HepG2 (cell line): Measurements from ENCODE around the gene TRIM8. TPM values are rescaled to one million over a fixed set of nuclear protein-coding genes. Genes with fewer than 3 reads are reported as not detected.

ENCODE experiments used
- CHD4 ChIP-seq: fragments of 200-600 bp; sonication (generic); IDR thresholded peaks from 2 replicates; pipeline ENCODE4 v1.7.0; 2017; ENCODE audit warnings: mild to moderate bottlenecking, low read length, borderline replicate concordance
- CTCF ChIP-seq: sonication (generic); formaldehyde crosslinking; IDR thresholded peaks from 2 replicates; pipeline ENCODE4 v1.5.0; 2020; ENCODE audit warnings: mild to moderate bottlenecking, missing genetic modification reagents, moderate library complexity
- E2F1 ChIP-seq: sonication (generic); formaldehyde crosslinking; IDR thresholded peaks from 2 replicates; pipeline ENCODE4 v1.5.0; 2020; ENCODE audit warnings: missing genetic modification reagents
- ETV6 ChIP-seq: sonication (generic); formaldehyde crosslinking; conservative IDR thresholded peaks from 2 replicates; pipeline ENCODE4 v1.4.0; 2020; ENCODE audit warnings: missing genetic modification reagents
- FOXA3 ChIP-seq: IDR thresholded peaks from 2 replicates; pipeline ENCODE4 v1.6.1; 2016; ENCODE audit warnings: missing genetic modification reagents, missing compliant biosample characterization
- FOXP1 ChIP-seq, 2 experiments: fragments of 450-650 bp in 1 of 2; IDR thresholded peaks; 2 replicates each; pipeline ENCODE4 v1.6.1; 2017 to 2018; ENCODE audit warnings: antibody characterized with exemption in 1 of 2
- GTF3A ChIP-seq: sonication (generic); formaldehyde crosslinking; conservative IDR thresholded peaks from 2 replicates; pipeline ENCODE4 v1.4.0; 2020; ENCODE audit warnings: mild to moderate bottlenecking, missing genetic modification reagents
- HDAC6 ChIP-seq: fragments of 200-600 bp; sonication (generic); IDR thresholded peaks from 2 replicates; pipeline ENCODE4 v1.7.0; 2017; ENCODE audit warnings: mild to moderate bottlenecking, antibody characterized with exemption, low read length, low read depth
- KMT2B ChIP-seq: IDR thresholded peaks from 2 replicates; pipeline ENCODE4 v1.6.1; 2016; ENCODE audit warnings: missing genetic modification reagents, missing compliant biosample characterization
- MTA3 ChIP-seq: sonication (generic); formaldehyde crosslinking; IDR thresholded peaks from 2 replicates; pipeline ENCODE4 v1.4.0; 2020; ENCODE audit warnings: missing genetic modification reagents
- PHF20 ChIP-seq: sonication (generic); formaldehyde crosslinking; IDR thresholded peaks from 2 replicates; pipeline ENCODE4 v1.5.0; 2020; ENCODE audit warnings: mild to moderate bottlenecking, missing genetic modification reagents
- POGK ChIP-seq: sonication (generic); formaldehyde crosslinking; conservative IDR thresholded peaks from 2 replicates; pipeline ENCODE4 v1.8.0; 2022; ENCODE audit warnings: mild to moderate bottlenecking, moderate library complexity, missing genetic modification reagents
- POLR2AphosphoS2 ChIP-seq: IDR thresholded peaks from 2 replicates; pipeline ENCODE4 v1.6.1; 2011; ENCODE audit warnings: low read depth, low read length, improper control_type of control experiment
- PTBP1 ChIP-seq: fragments of 200-400 bp; formaldehyde crosslinking; IDR thresholded peaks from 2 replicates; pipeline ENCODE4 v1.6.1; 2018; ENCODE audit warnings: low read length, low read depth; ENCODE audit not compliant: poor library complexity, severe bottlenecking
- SALL1 ChIP-seq: sonication (generic); formaldehyde crosslinking; IDR thresholded peaks from 2 replicates; pipeline ENCODE4 v1.8.0; 2022; ENCODE audit warnings: mild to moderate bottlenecking, missing genetic modification reagents
- TBL1XR1 ChIP-seq: fragments of 150-350 bp; IDR thresholded peaks from 2 replicates; pipeline ENCODE4 v1.6.1; 2014; ENCODE audit warnings: borderline replicate concordance, low read length; ENCODE audit not compliant: partially characterized antibody
- TEAD3 ChIP-seq: optimal IDR thresholded peaks from 2 replicates; pipeline ENCODE3; 2016; ENCODE audit warnings: borderline replicate concordance
- TERF1 ChIP-seq: sonication (generic); formaldehyde crosslinking; IDR thresholded peaks from 2 replicates; pipeline ENCODE4 v1.8.0; 2022; ENCODE audit warnings: mild to moderate bottlenecking, missing genetic modification reagents, moderate library complexity
- YEATS2 ChIP-seq: sonication (generic); formaldehyde crosslinking; IDR thresholded peaks from 2 replicates; pipeline ENCODE4 v1.4.0; 2020; ENCODE audit warnings: missing genetic modification reagents, borderline replicate concordance
- ZNF235 ChIP-seq: sonication (generic); formaldehyde crosslinking; IDR thresholded peaks from 2 replicates; pipeline ENCODE4 v1.8.1; 2023; ENCODE audit warnings: mild to moderate bottlenecking, missing genetic modification reagents, borderline replicate concordance
- ZNF562 ChIP-seq: sonication (generic); formaldehyde crosslinking; IDR thresholded peaks from 2 replicates; pipeline ENCODE4 v1.8.0; 2022; ENCODE audit warnings: missing genetic modification reagents, borderline replicate concordance
- polyA plus RNA-seq, 8 experiments: library from polyadenylated mRNA; depleted of rRNA in 3 of 8; stranded (reverse) in 7 of 8; unstranded in 1 of 8; fragments of >200 nt; fragmentation: Illumina TruSeq in 4 of 8; extraction: Trizol in 4 of 8; gene quantifications; 2 replicates each; pipeline versions ENCODE4 v1.2.1 to v1.2.3, GENCODE V29; 2011 to 2016; ENCODE audit warnings: low read depth in 4 of 8, missing spikeins in 1 of 8, mixed read lengths in 1 of 8; ENCODE audit not compliant: insufficient read depth in 1 of 8
- total RNA-seq, 5 experiments: library from RNA; depleted of rRNA; stranded (reverse); fragments of >200 nt; fragmentation: Illumina TruSeq; extraction: Trizol; gene quantifications; 2 replicates each; pipeline ENCODE4 v1.2.3, GENCODE V29; 2016; ENCODE audit warnings: low read depth in 1 of 5
- TF ChIP-seq, protein P1 (sequence below): IDR thresholded peaks from 2 replicates; pipeline ENCODE4 v1.6.1; 2012; ENCODE audit warnings: low read depth, low read length, improper control_type of control experiment

The TRIM8 gene
- total and polyA plus RNA-seq, 2 of the 13 experiments (the other 11 are each of a cell fraction or from before 2014, with no cell fraction given): 38.9 to 66.5 TPM

GRCh38 chr10:102644646-102645387 lies 538 bp downstream of the TRIM8 start (continued):
- TF ChIP-seq CTCF: peak; percentile 88
- TF ChIP-seq KMT2B (CRISPR knock-in tag): no peak
- 0 out of 2 replicates have a peak, but pooled peaks have one; percentile 70 for TF ChIP-seq TERF1 (CRISPR knock-in tag)
- no peak; the same call in 1 of the 2 replicates for TF ChIP-seq E2F1 (CRISPR knock-in tag)
- no peak for TF ChIP-seq PTBP1
- 0 out of 2 replicates have a peak, but pooled peaks have one; percentile 31 for TF ChIP-seq YEATS2
- no peak for TF ChIP-seq POLR2AphosphoS2
- no peak for TF ChIP-seq HDAC6
- TF ChIP-seq POGK (CRISPR knock-in tag): peak; percentile 77
- no peak for TF ChIP-seq CHD4
- peak; percentile 72; the same call in 1 of the 2 replicates for TF ChIP-seq ZNF562 (CRISPR knock-in tag)
- peak; percentile 58 for TF ChIP-seq PHF20 (CRISPR knock-in tag)
- 0 out of 2 replicates have a peak, but pooled peaks have one; percentile 27 for TF ChIP-seq GTF3A (CRISPR knock-in tag)
- peak; percentile 88 for TF ChIP-seq SALL1 (CRISPR knock-in tag)
- TF ChIP-seq TBL1XR1: no peak
- TF ChIP-seq FOXP1 (IDR thresholded peaks at IDR 0.05): no peak
- no peak for TF ChIP-seq FOXP1 (CRISPR knock-in tag; IDR thresholded peaks at IDR 0.05)
- peak; percentile 81; the same call in 1 of the 2 replicates for TF ChIP-seq ETV6 (CRISPR knock-in tag)
- no peak for TF ChIP-seq MTA3 (CRISPR knock-in tag)
- TF ChIP-seq ZNF235: no peak
- TF ChIP-seq FOXA3: peak; percentile 51; the same call in 1 of the 2 replicates
- TF ChIP-seq, protein P1, sequence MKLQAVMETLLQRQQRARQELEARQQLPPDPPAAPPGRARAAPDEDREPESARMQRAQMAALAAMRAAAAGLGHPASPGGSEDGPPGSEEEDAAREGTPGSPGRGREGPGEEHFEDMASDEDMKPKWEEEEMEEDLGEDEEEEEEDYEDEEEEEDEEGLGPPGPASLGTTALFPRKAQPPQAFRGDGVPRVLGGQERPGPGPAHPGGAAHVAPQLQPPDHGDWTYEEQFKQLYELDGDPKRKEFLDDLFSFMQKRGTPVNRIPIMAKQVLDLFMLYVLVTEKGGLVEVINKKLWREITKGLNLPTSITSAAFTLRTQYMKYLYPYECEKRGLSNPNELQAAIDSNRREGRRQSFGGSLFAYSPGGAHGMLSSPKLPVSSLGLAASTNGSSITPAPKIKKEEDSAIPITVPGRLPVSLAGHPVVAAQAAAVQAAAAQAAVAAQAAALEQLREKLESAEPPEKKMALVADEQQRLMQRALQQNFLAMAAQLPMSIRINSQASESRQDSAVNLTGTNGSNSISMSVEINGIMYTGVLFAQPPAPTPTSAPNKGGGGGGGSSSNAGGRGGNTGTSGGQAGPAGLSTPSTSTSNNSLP: no peak
- TF ChIP-seq TEAD3 (CRISPR knock-in tag): no peak
